NCI-H1417 treated with DMSO at 0.1 percent for 48 hours (cell line): ENCODE results near the gene ST6GALNAC5.
"Not testable (repeated sequence)": the region's sequence is repeated elsewhere in the genome, so short reads cannot be mapped to it uniquely, and the experiment has no call there.

ENCODE experiments used
- DNase-seq: peaks from one replicate; lab custom pipeline; 2025; lab: John Stamatoyannopoulos, UW

ST6GALNAC5 gene

GRCh38 chr1:76939050-76939816 lies 72.0 kb downstream of the ST6GALNAC5 start:
- no peak for DNase-seq

GRCh38 chr1:76939817-76940216 lies 72.5 kb downstream of the ST6GALNAC5 start:
- DNase-seq, result no peak

- DNase-seq, result no peak
These were observed 73.5 kb downstream of the ST6GALNAC5 start for GRCh38 chr1:76940571-76941335.

GRCh38 chr1:76942549-76942948 lies 75.3 kb downstream of the ST6GALNAC5 start:
- no peak for DNase-seq

GRCh38 chr1:76944942-76945341 lies 77.7 kb downstream of the ST6GALNAC5 start:
- DNase-seq, result no peak

- no peak for DNase-seq
These were observed 81.6 kb downstream of the ST6GALNAC5 start for GRCh38 chr1:76948846-76949245.

GRCh38 chr1:76949503-76949902 lies 82.2 kb downstream of the ST6GALNAC5 start:
- no peak for DNase-seq

- no peak for DNase-seq
These were observed 83.0 kb downstream of the ST6GALNAC5 start for GRCh38 chr1:76950306-76950705.

GRCh38 chr1:76951153-76951552 lies 83.9 kb downstream of the ST6GALNAC5 start:
- no peak for DNase-seq

GRCh38 chr1:76955652-76956051 lies 88.4 kb downstream of the ST6GALNAC5 start:
- DNase-seq, result no peak

GRCh38 chr1:76957961-76958360 lies 90.7 kb downstream of the ST6GALNAC5 start:
- DNase-seq, result no peak

GRCh38 chr1:76958828-76959227 lies 91.5 kb downstream of the ST6GALNAC5 start:
- DNase-seq, result no peak

GRCh38 chr1:76959556-76959955 lies 92.3 kb downstream of the ST6GALNAC5 start:
- DNase-seq, result no peak

- DNase-seq, result no peak
These were observed 94.0 kb downstream of the ST6GALNAC5 start for GRCh38 chr1:76961181-76961819.

GRCh38 chr1:76961820-76962207 lies 94.5 kb downstream of the ST6GALNAC5 start:
- no peak for DNase-seq

- not testable (repeated sequence) for DNase-seq
These were observed 114.0 kb downstream of the ST6GALNAC5 start for GRCh38 chr1:76981267-76981666.

- no peak for DNase-seq
These were observed 122.7 kb downstream of the ST6GALNAC5 start for GRCh38 chr1:76989976-76990375.

GRCh38 chr1:76993036-76993435 lies 125.8 kb downstream of the ST6GALNAC5 start:
- no peak for DNase-seq

- no peak for DNase-seq
These were observed 131.4 kb downstream of the ST6GALNAC5 start for GRCh38 chr1:76998582-76999223.

GRCh38 chr1:77007675-77008074 lies 140.4 kb downstream of the ST6GALNAC5 start:
- no peak for DNase-seq

- no peak for DNase-seq
These were observed 143.7 kb downstream of the ST6GALNAC5 start for GRCh38 chr1:77010937-77011336.

- no peak for DNase-seq
These were observed 144.8 kb downstream of the ST6GALNAC5 start for GRCh38 chr1:77012066-77012465.
